Activated CD8-positive, alpha-beta memory T cell treated with anti-CD3 and anti-CD28 coated beads, Interleukin-2, amount 10 ng/mL, durations not matched to agents 7 days and 5 days (primary cell): ENCODE measurements around the gene IGSF21. TPM values are rescaled to one million over a fixed set of nuclear protein-coding genes. Genes with fewer than 3 reads are reported as not detected.
A peak's percentile ranks its signal among the peaks of the same experiment; 100 is the strongest.

Experiments
- ATAC-seq: fragments of 150-1000 bp; cut with Tn5 transposase; one replicate; pipeline ENCODE4 v1.10.0; 2021; ENCODE audit warnings: moderate library complexity
- CTCF ChIA-PET: fragments of 350-600 bp; sonication (Branson Sonifier 250); formaldehyde crosslinking; loops from one replicate; lab custom pipeline; 2021; ENCODE audit warnings: antibody characterized with exemption; lab: Charles Lee
- DNase-seq: peaks from one replicate; pipeline ENCODE4 v3.0.0-alpha.2; 2020
- H3K27ac Mint-ChIP-seq: one replicate; pipeline ENCODE4 v1.8.0; 2021; ENCODE audit warnings: mild to moderate bottlenecking, mixed read lengths
- H3K27me3 Mint-ChIP-seq: one replicate; pipeline ENCODE4 v1.8.0; 2021; ENCODE audit warnings: mixed read lengths
- H3K36me3 Mint-ChIP-seq: one replicate; pipeline ENCODE4 v1.8.0; 2021; ENCODE audit warnings: mild to moderate bottlenecking, mixed read lengths
- H3K4me1 Mint-ChIP-seq: one replicate; pipeline ENCODE4 v1.8.0; 2021; ENCODE audit warnings: mixed read lengths
- H3K4me3 Mint-ChIP-seq: one replicate; pipeline ENCODE4 v1.8.0; 2021; ENCODE audit warnings: mild to moderate bottlenecking, moderate library complexity, mixed read lengths
- H3K9me3 Mint-ChIP-seq: one replicate; pipeline ENCODE4 v1.8.0; 2022; ENCODE audit warnings: low read depth, mixed read lengths
- total RNA-seq, 2 experiments: library from RNA; stranded (reverse); gene quantifications; one replicate each; pipeline ENCODE4 v1.2.3, GENCODE V29; 2021

IGSF21 gene
- total RNA-seq, 2 experiments from 2014 or later = not detected

GRCh38 chr1:18085387-18086074 lies 22.1 kb upstream of the IGSF21 start:
- peaks cover 4% of the 10 kb centered on the region for H3K27me3 Mint-ChIP-seq
- H3K27ac Mint-ChIP-seq = no peak overlapping the region
- no peaks in the 10 kb centered on the region for H3K4me1 Mint-ChIP-seq
- ATAC-seq (no peak), DNase-seq (no peak)
- H3K36me3 Mint-ChIP-seq = no peaks in the 10 kb centered on the region
- no peak overlapping the region for H3K4me3 Mint-ChIP-seq
- CTCF ChIA-PET = interaction anchor here (0.8 kb wide), 1 partner anchor 15 kb away, joined by 3 read pairs; no protein-coding TSS in a partner anchor
- H3K9me3 Mint-ChIP-seq = no peaks in the 10 kb centered on the region

GRCh38 chr1:18088077-18088594 lies 19.5 kb upstream of the IGSF21 start:
- CTCF ChIA-PET = no interaction called here
- no peak overlapping the region for H3K4me3 Mint-ChIP-seq
- peaks cover 7% of the 10 kb centered on the region for H3K27me3 Mint-ChIP-seq
- H3K9me3 Mint-ChIP-seq = no peaks in the 10 kb centered on the region
- no peaks in the 10 kb centered on the region for H3K36me3 Mint-ChIP-seq
- DNase-seq = no peak
- H3K4me1 Mint-ChIP-seq = no peaks in the 10 kb centered on the region
- no peak for ATAC-seq
- H3K27ac Mint-ChIP-seq = no peak overlapping the region

GRCh38 chr1:18089488-18089887 lies 18.1 kb upstream of the IGSF21 start:
- ATAC-seq = no peak
- Mint-ChIP-seq H3K36me3 (no peaks in the 10 kb centered on the region), H3K4me1 (no peaks in the 10 kb centered on the region), H3K9me3 (no peaks in the 10 kb centered on the region), H3K4me3 (no peak overlapping the region), H3K27me3 (peaks cover 10% of the 10 kb centered on the region), H3K27ac (no peak overlapping the region)
- DNase-seq = no peak
- CTCF ChIA-PET = interaction anchor here (1.3 kb wide), 1 partner anchor 11 kb away, joined by 5 read pairs; no protein-coding TSS in a partner anchor

- Mint-ChIP-seq H3K4me3 (no peak overlapping the region), H3K27ac (no peak overlapping the region), H3K27me3 (peaks cover 10% of the 10 kb centered on the region), H3K36me3 (no peaks in the 10 kb centered on the region), H3K4me1 (no peaks in the 10 kb centered on the region), H3K9me3 (no peaks in the 10 kb centered on the region)
- DNase-seq = no peak
- CTCF ChIA-PET = interaction anchor here (1.3 kb wide), 1 partner anchor 10 kb away, joined by 5 read pairs; no protein-coding TSS in a partner anchor
- no peak for ATAC-seq
Observed at GRCh38 chr1:18090636-18091035, 17.0 kb upstream of the IGSF21 start.

- Mint-ChIP-seq H3K9me3 (no peaks in the 10 kb centered on the region), H3K4me3 (no peak overlapping the region), H3K36me3 (no peaks in the 10 kb centered on the region), H3K27me3 (peaks cover 10% of the 10 kb centered on the region), H3K4me1 (no peaks in the 10 kb centered on the region), H3K27ac (no peak overlapping the region)
- CTCF ChIA-PET = interaction anchor here (1.0 kb wide), 1 partner anchor 9 kb away, joined by 4 read pairs; no protein-coding TSS in a partner anchor
- ATAC-seq = no peak
- DNase-seq = no peak
Observed at GRCh38 chr1:18091660-18092446, 15.7 kb upstream of the IGSF21 start.

- Mint-ChIP-seq H3K27me3 (peaks cover 5% of the 10 kb centered on the region), H3K36me3 (no peaks in the 10 kb centered on the region), H3K27ac (no peak overlapping the region), H3K9me3 (no peaks in the 10 kb centered on the region), H3K4me1 (no peaks in the 10 kb centered on the region), H3K4me3 (no peak overlapping the region)
- CTCF ChIA-PET = no interaction called here
- no peak for ATAC-seq
- DNase-seq = no peak
Observed at GRCh38 chr1:18093193-18093592, 14.4 kb upstream of the IGSF21 start.

GRCh38 chr1:18093646-18094045 lies 14.0 kb upstream of the IGSF21 start:
- no peaks in the 10 kb centered on the region for H3K36me3 Mint-ChIP-seq
- no peaks in the 10 kb centered on the region for H3K4me1 Mint-ChIP-seq
- ATAC-seq (no peak), DNase-seq (no peak)
- no peak overlapping the region for H3K4me3 Mint-ChIP-seq
- H3K9me3 Mint-ChIP-seq = no peaks in the 10 kb centered on the region
- no peak overlapping the region for H3K27ac Mint-ChIP-seq
- CTCF ChIA-PET = no interaction called here
- H3K27me3 Mint-ChIP-seq = peaks cover 5% of the 10 kb centered on the region

- DNase-seq (no peak), ATAC-seq (no peak)
- peaks cover 5% of the 10 kb centered on the region for H3K27me3 Mint-ChIP-seq
- H3K4me3 Mint-ChIP-seq = no peak overlapping the region
- H3K27ac Mint-ChIP-seq = no peak overlapping the region
- H3K4me1 Mint-ChIP-seq = no peaks in the 10 kb centered on the region
- no peaks in the 10 kb centered on the region for H3K9me3 Mint-ChIP-seq
- CTCF ChIA-PET = no interaction called here
- H3K36me3 Mint-ChIP-seq = no peaks in the 10 kb centered on the region
Observed at GRCh38 chr1:18094096-18094495, 13.5 kb upstream of the IGSF21 start.

- CTCF ChIA-PET = no interaction called here
- DNase-seq (no peak), ATAC-seq (no peak)
- H3K27ac Mint-ChIP-seq = no peak overlapping the region
- H3K36me3 Mint-ChIP-seq = no peaks in the 10 kb centered on the region
- no peak overlapping the region for H3K4me3 Mint-ChIP-seq
- peaks cover 7% of the 10 kb centered on the region for H3K27me3 Mint-ChIP-seq
- H3K9me3 Mint-ChIP-seq = no peaks in the 10 kb centered on the region
- no peaks in the 10 kb centered on the region for H3K4me1 Mint-ChIP-seq
Observed at GRCh38 chr1:18097206-18097605, 10.4 kb upstream of the IGSF21 start.

- Mint-ChIP-seq H3K4me1 (no peaks in the 10 kb centered on the region), H3K9me3 (no peaks in the 10 kb centered on the region), H3K36me3 (no peaks in the 10 kb centered on the region), H3K27me3 (peaks cover 5% of the 10 kb centered on the region), H3K4me3 (no peak overlapping the region), H3K27ac (no peak overlapping the region)
- CTCF ChIA-PET = interaction anchor here (1.2 to 1.5 kb wide), 2 partner anchors 438 to 445 kb away, joined by 4 to 6 read pairs; no protein-coding TSS in a partner anchor
- DNase-seq (no peak), ATAC-seq (no peak)
Observed at GRCh38 chr1:18099026-18099425, 8.6 kb upstream of the IGSF21 start.

- Mint-ChIP-seq H3K27ac (no peak overlapping the region), H3K4me3 (no peak overlapping the region), H3K27me3 (peaks cover 5% of the 10 kb centered on the region), H3K36me3 (no peaks in the 10 kb centered on the region), H3K9me3 (no peaks in the 10 kb centered on the region), H3K4me1 (no peaks in the 10 kb centered on the region)
- no peak for DNase-seq
- CTCF ChIA-PET = interaction anchor here (0.7 to 1.5 kb wide), 10 partner anchors 8 to 608 kb away, joined by 3 to 13 read pairs (median 4); no protein-coding TSS in a partner anchor
- no peak for ATAC-seq
Observed at GRCh38 chr1:18100060-18100459, 7.5 kb upstream of the IGSF21 start.

GRCh38 chr1:18100491-18101063 lies 7.0 kb upstream of the IGSF21 start:
- Mint-ChIP-seq H3K27ac (no peak overlapping the region), H3K9me3 (no peaks in the 10 kb centered on the region), H3K4me3 (no peak overlapping the region), H3K36me3 (no peaks in the 10 kb centered on the region), H3K4me1 (no peaks in the 10 kb centered on the region), H3K27me3 (peaks cover 5% of the 10 kb centered on the region)
- DNase-seq (peak; percentile 42), ATAC-seq (no peak)
- CTCF ChIA-PET = interaction anchor here (0.7 to 1.8 kb wide), 12 partner anchors 9 to 609 kb away, joined by 3 to 13 read pairs (median 4); no protein-coding TSS in a partner anchor

GRCh38 chr1:18101508-18101907 lies 6.1 kb upstream of the IGSF21 start:
- no peaks in the 10 kb centered on the region for H3K36me3 Mint-ChIP-seq
- H3K9me3 Mint-ChIP-seq = no peaks in the 10 kb centered on the region
- DNase-seq = no peak
- CTCF ChIA-PET = interaction anchor here (1.4 to 1.8 kb wide), 3 partner anchors 440 to 480 kb away, joined by 4 to 13 read pairs (median 5); no protein-coding TSS in a partner anchor
- H3K4me3 Mint-ChIP-seq = no peak overlapping the region
- no peak overlapping the region for H3K27ac Mint-ChIP-seq
- H3K27me3 Mint-ChIP-seq = peaks cover 7% of the 10 kb centered on the region
- ATAC-seq = no peak
- no peaks in the 10 kb centered on the region for H3K4me1 Mint-ChIP-seq
